Stomach (tissue), 4 donors: ENCODE measurements around the gene MEI4.

ENCODE experiments used
- POLR2A ChIP-seq, 4 donors: fragments of 450-650 bp; IDR thresholded peaks; one replicate each; pipeline ENCODE4 v1.6.1; 2016; ENCODE audit warnings: antibody characterized with exemption in 4 of 4, control low read depth in 2 of 4, mild to moderate bottlenecking in 1 of 4, moderate library complexity in 1 of 4
- TF ChIP-seq, protein P1 (sequence below), 7 experiments: fragments of 450-650 bp in 4 of 7; fragments of 200-600 bp in 3 of 7; sonication (generic) in 3 of 7; IDR thresholded peaks; one replicate each; pipeline ENCODE4 v1.5.1; 2016 to 2019; ENCODE audit warnings: antibody characterized with exemption in 7 of 7, control low read depth in 2 of 7, mild to moderate bottlenecking in 1 of 7

DNA sequence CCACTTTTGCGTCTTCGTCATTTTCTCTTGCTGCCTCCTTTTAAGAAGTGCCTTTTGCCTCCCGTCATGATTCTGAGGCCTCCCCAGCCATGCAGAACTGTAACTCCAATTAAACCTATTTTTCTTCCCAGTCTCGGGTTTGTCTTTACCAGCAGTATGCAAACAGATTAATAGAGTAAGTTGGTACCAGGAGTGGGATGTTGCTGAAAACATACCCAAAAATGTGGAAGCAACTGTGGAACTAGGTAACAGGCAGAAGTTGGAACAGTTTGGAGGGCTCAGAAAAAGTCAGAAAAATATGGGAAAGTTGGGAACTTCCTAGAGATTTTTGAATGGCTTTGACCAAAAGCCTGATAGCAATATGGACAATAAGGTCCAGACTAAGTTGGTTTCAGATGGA is 309.2 kb downstream of the MEI4 start:
- TF ChIP-seq, protein P1, sequence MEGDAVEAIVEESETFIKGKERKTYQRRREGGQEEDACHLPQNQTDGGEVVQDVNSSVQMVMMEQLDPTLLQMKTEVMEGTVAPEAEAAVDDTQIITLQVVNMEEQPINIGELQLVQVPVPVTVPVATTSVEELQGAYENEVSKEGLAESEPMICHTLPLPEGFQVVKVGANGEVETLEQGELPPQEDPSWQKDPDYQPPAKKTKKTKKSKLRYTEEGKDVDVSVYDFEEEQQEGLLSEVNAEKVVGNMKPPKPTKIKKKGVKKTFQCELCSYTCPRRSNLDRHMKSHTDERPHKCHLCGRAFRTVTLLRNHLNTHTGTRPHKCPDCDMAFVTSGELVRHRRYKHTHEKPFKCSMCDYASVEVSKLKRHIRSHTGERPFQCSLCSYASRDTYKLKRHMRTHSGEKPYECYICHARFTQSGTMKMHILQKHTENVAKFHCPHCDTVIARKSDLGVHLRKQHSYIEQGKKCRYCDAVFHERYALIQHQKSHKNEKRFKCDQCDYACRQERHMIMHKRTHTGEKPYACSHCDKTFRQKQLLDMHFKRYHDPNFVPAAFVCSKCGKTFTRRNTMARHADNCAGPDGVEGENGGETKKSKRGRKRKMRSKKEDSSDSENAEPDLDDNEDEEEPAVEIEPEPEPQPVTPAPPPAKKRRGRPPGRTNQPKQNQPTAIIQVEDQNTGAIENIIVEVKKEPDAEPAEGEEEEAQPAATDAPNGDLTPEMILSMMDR (IDR thresholded peaks at IDR 0.05) = no peak
- no peak for TF ChIP-seq POLR2A (IDR thresholded peaks at IDR 0.05)
